Measurements from ENCODE around the gene TAF10.

TAF10 gene

DNA sequence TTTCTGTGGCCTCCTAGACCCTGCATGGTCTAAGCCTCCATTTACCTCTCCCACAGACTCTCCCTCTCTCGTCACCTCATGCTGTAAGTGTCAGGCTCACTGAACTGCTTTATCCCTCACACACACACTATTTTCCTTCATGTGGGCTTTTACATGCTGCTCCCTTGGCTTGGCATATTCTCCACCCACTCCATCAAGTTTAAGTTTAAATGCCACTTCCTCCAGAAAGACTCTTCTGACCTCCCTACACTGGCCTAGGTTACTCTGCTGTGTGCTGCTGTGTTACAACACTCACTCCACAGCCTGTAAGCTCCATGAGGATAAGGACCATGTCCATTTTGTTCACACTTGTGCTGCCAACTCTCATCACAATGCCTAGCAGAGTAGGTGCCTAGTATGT lies 41.1 kb upstream of the TAF10 start:
- Histone ChIP-seq H3K27ac (ENCODE audit: low read depth, low read length, severe bottlenecking) (no peak overlapping the region), H3K4me1 (ENCODE audit: control insufficient read depth, insufficient read depth, low read length, poor library complexity, severe bottlenecking) (peaks cover 25% of the 10 kb centered on the region), H3K4me3 (ENCODE audit: extremely low read depth, insufficient read depth, low read length, poor library complexity, severe bottlenecking) (no peak overlapping the region), H3K36me3 (ENCODE audit: control insufficient read depth, insufficient read depth, low read length) (peaks cover 25% of the 10 kb centered on the region), H3K9me3 (ENCODE audit: control insufficient read depth, low read length) (no peaks in the 10 kb centered on the region)
- WGBS, 2 experiments (ENCODE audit: insufficient coverage in 2 of 2) = 100% methylated on average over 1 of the region's 1 CpG

GRCh38 chr11:6652182-6652581 lies 40.2 kb upstream of the TAF10 start:
- H3K4me3 ChIP-seq (ENCODE audit: extremely low read depth, insufficient read depth, low read length, poor library complexity, severe bottlenecking) = no peak overlapping the region
- H3K9me3 ChIP-seq (ENCODE audit: control insufficient read depth, low read length) = no peaks in the 10 kb centered on the region
- no peak overlapping the region for H3K27ac ChIP-seq (ENCODE audit: low read depth, low read length, severe bottlenecking)
- H3K4me1 ChIP-seq (ENCODE audit: control insufficient read depth, insufficient read depth, low read length, poor library complexity, severe bottlenecking) = peaks cover 30% of the 10 kb centered on the region
- 69 to 86% methylated on average over 2 to 3 of the region's 3 CpGs for WGBS, 2 experiments (ENCODE audit: insufficient coverage in 2 of 2)
- peaks cover 25% of the 10 kb centered on the region for H3K36me3 ChIP-seq (ENCODE audit: control insufficient read depth, insufficient read depth, low read length)

- H3K27ac ChIP-seq (ENCODE audit: low read depth, low read length, severe bottlenecking) = no peak overlapping the region
- no peak overlapping the region for H3K4me3 ChIP-seq (ENCODE audit: extremely low read depth, insufficient read depth, low read length, poor library complexity, severe bottlenecking)
- 82 to 84% methylated on average over 6 of the region's 6 CpGs for WGBS, 2 experiments (ENCODE audit: insufficient coverage in 2 of 2)
- H3K4me1 ChIP-seq (ENCODE audit: control insufficient read depth, insufficient read depth, low read length, poor library complexity, severe bottlenecking) = peaks cover 27% of the 10 kb centered on the region
- H3K9me3 ChIP-seq (ENCODE audit: control insufficient read depth, low read length) = no peaks in the 10 kb centered on the region
- peaks cover 25% of the 10 kb centered on the region for H3K36me3 ChIP-seq (ENCODE audit: control insufficient read depth, insufficient read depth, low read length)
Measured at GRCh38 chr11:6650980-6651379, 39.0 kb upstream of the TAF10 start.

- Histone ChIP-seq H3K4me3 (ENCODE audit: extremely low read depth, insufficient read depth, low read length, poor library complexity, severe bottlenecking) (no peak overlapping the region), H3K4me1 (ENCODE audit: control insufficient read depth, insufficient read depth, low read length, poor library complexity, severe bottlenecking) (peaks cover 27% of the 10 kb centered on the region), H3K9me3 (ENCODE audit: control insufficient read depth, low read length) (no peaks in the 10 kb centered on the region), H3K36me3 (ENCODE audit: control insufficient read depth, insufficient read depth, low read length) (peaks cover 30% of the 10 kb centered on the region), H3K27ac (ENCODE audit: low read depth, low read length, severe bottlenecking) (no peak overlapping the region)
Measured at GRCh38 chr11:6650104-6650503, 38.1 kb upstream of the TAF10 start.

DNA sequence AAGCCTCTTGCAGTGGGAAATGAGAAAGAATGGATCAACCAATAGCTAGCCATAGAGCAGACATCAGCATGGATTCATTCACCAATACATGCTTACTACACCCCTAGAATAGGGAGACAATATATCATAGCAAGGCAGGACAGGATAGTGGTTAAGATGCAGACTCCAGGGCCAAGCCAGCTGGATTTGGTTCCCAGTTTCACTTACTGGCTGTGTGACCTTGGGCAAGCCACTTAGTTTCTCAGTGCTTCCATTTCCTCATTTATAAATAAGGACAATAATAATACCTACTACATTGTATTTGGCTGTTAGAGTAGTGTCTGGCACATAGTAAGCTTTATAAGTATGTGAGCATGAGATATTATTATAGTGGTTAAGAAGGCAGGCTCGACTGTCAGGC lies 36.5 kb upstream of the TAF10 start:
- H3K36me3 ChIP-seq (ENCODE audit: control insufficient read depth, insufficient read depth, low read length) = peaks cover 41% of the 10 kb centered on the region
- peaks cover 25% of the 10 kb centered on the region for H3K4me1 ChIP-seq (ENCODE audit: control insufficient read depth, insufficient read depth, low read length, poor library complexity, severe bottlenecking)
- WGBS, 2 experiments (ENCODE audit: insufficient coverage in 2 of 2) = 80% methylated on average over 1 of the region's 1 CpG
- no peaks in the 10 kb centered on the region for H3K9me3 ChIP-seq (ENCODE audit: control insufficient read depth, low read length)
- H3K4me3 ChIP-seq (ENCODE audit: extremely low read depth, insufficient read depth, low read length, poor library complexity, severe bottlenecking) = no peak overlapping the region
- no peak overlapping the region for H3K27ac ChIP-seq (ENCODE audit: low read depth, low read length, severe bottlenecking)

DNA sequence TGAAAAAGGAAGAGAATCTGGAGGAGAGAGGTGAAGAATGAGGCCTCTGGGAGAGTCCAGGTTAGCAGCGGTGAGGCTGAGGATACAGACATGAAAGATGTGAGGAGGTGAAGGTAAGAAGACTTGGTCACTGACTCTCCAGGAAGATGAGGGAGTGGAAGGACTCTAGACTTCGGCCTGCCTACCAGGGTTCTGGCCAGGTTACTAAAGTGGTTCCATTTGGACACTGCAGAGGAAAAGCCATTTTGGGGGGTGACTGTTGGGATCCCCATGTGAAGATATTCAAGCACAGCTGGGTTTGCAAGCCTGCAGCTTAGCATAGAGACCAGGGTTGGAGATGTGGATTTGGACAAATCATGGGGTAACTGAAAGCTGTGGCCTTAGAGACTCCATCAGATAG lies 35.8 kb upstream of the TAF10 start:
- no peaks in the 10 kb centered on the region for H3K9me3 ChIP-seq (ENCODE audit: control insufficient read depth, low read length)
- H3K27ac ChIP-seq (ENCODE audit: low read depth, low read length, severe bottlenecking) = no peak overlapping the region
- WGBS, 2 experiments (ENCODE audit: insufficient coverage in 2 of 2) = 90 to 100% methylated on average over 2 of the region's 2 CpGs
- H3K4me3 ChIP-seq (ENCODE audit: extremely low read depth, insufficient read depth, low read length, poor library complexity, severe bottlenecking) = no peak overlapping the region
- peaks cover 31% of the 10 kb centered on the region for H3K4me1 ChIP-seq (ENCODE audit: control insufficient read depth, insufficient read depth, low read length, poor library complexity, severe bottlenecking)
- H3K36me3 ChIP-seq (ENCODE audit: control insufficient read depth, insufficient read depth, low read length) = peaks cover 37% of the 10 kb centered on the region

DNA sequence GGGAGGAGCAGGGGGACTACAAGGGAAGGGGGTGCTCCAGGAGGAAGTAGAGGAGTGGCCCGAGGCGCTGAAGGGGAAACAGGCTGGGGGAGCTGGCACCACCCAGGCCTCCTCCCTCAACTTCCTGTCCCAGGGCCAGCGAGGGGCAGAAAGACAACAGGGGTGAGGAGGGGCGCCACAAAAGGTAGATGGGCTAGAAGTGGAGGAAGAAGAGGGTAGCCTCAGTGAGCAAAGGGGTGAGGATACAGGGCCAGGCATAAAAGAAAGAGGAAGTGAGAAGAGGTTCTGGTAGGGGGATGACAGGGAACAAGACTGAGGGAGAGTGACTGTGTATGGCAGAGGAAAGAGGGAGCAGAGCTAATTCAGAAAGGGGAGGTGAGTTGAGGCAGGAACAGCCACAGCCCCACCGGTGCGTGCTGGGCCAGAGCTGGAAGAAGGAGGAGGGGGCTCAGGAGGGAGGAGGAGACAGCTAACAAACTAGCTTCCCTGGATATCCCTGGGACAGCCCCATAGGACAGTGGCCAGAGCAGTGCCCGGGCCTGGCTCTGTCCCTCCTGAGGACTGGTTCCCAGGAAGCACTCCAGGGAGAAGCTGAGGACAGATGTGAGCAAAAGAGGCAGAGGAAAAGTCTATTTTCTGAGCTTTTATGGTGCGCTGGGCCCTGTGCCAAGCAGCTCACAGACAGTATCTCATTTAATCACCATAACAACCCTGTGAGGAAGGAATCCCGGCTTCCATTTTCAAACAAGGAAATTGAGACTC lies 35.1 kb upstream of the TAF10 start:
- WGBS, 2 experiments (ENCODE audit: insufficient coverage in 2 of 2) = 71 to 72% methylated on average over 7 to 8 of the region's 9 CpGs
- Histone ChIP-seq H3K4me3 (ENCODE audit: extremely low read depth, insufficient read depth, low read length, poor library complexity, severe bottlenecking) (no peak overlapping the region), H3K27ac (ENCODE audit: low read depth, low read length, severe bottlenecking) (peak overlapping the region; percentile 20), H3K36me3 (ENCODE audit: control insufficient read depth, insufficient read depth, low read length) (peaks cover 34% of the 10 kb centered on the region), H3K4me1 (ENCODE audit: control insufficient read depth, insufficient read depth, low read length, poor library complexity, severe bottlenecking) (peaks cover 29% of the 10 kb centered on the region), H3K9me3 (ENCODE audit: control insufficient read depth, low read length) (no peaks in the 10 kb centered on the region)

- H3K27ac ChIP-seq (ENCODE audit: low read depth, low read length, severe bottlenecking) = peak overlapping the region; percentile 20
- no peaks in the 10 kb centered on the region for H3K9me3 ChIP-seq (ENCODE audit: control insufficient read depth, low read length)
- peaks cover 24% of the 10 kb centered on the region for H3K4me1 ChIP-seq (ENCODE audit: control insufficient read depth, insufficient read depth, low read length, poor library complexity, severe bottlenecking)
- H3K36me3 ChIP-seq (ENCODE audit: control insufficient read depth, insufficient read depth, low read length) = peaks cover 39% of the 10 kb centered on the region
- H3K4me3 ChIP-seq (ENCODE audit: extremely low read depth, insufficient read depth, low read length, poor library complexity, severe bottlenecking) = no peak overlapping the region
- no CpG with 5 or more reads among the region's 3 CpGs for WGBS, 2 experiments (ENCODE audit: insufficient coverage in 2 of 2)
Measured at GRCh38 chr11:6646576-6646917, 34.5 kb upstream of the TAF10 start.

DNA sequence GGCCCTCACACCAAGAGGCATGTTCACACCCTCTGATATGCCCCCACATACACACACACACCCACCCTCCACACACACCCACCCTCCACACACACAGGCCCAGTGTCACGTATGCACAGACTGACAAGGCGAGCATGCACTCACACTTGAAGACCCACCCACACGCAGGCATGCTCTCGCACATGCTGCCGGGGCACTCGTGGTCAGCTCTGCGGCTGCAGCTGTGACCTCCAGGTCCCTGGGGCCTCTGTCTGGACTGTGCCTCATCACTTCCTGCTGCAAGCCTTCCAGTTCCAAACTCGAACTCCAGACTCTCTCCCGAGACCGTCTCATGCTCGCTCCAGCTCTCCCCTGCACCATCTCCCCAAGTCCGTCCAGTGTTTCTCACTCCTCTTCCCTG lies 34.1 kb upstream of the TAF10 start:
- Histone ChIP-seq H3K9me3 (ENCODE audit: control insufficient read depth, low read length) (no peaks in the 10 kb centered on the region), H3K27ac (ENCODE audit: low read depth, low read length, severe bottlenecking) (no peak overlapping the region), H3K4me1 (ENCODE audit: control insufficient read depth, insufficient read depth, low read length, poor library complexity, severe bottlenecking) (peaks cover 21% of the 10 kb centered on the region), H3K36me3 (ENCODE audit: control insufficient read depth, insufficient read depth, low read length) (peaks cover 42% of the 10 kb centered on the region), H3K4me3 (ENCODE audit: extremely low read depth, insufficient read depth, low read length, poor library complexity, severe bottlenecking) (no peak overlapping the region)
- WGBS, 2 experiments (ENCODE audit: insufficient coverage in 2 of 2) = 95 to 98% methylated on average over 12 of the region's 12 CpGs

DNA sequence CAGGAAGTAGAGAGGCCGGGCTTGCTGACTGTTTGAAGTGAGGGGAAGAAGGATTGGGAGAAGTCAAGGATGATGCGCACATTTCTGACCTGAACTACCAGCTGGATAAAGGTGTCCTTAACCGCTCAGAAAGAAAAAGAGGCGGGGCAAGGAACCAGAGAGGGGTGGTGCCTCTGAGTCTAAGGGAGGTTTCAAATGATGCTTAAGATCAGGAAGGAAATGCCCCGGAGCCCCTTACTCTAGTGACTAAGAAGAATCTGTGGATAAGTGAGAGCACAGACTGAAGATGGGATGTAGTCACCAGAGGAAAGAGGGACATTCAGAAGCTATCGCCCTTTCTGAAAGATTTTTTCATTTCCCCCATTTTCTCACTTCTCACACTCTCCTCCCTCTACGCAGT lies 30.9 kb upstream of the TAF10 start:
- Histone ChIP-seq H3K4me3 (ENCODE audit: extremely low read depth, insufficient read depth, low read length, poor library complexity, severe bottlenecking) (no peak overlapping the region), H3K9me3 (ENCODE audit: control insufficient read depth, low read length) (no peaks in the 10 kb centered on the region), H3K36me3 (ENCODE audit: control insufficient read depth, insufficient read depth, low read length) (peaks cover 57% of the 10 kb centered on the region), H3K27ac (ENCODE audit: low read depth, low read length, severe bottlenecking) (no peak overlapping the region), H3K4me1 (ENCODE audit: control insufficient read depth, insufficient read depth, low read length, poor library complexity, severe bottlenecking) (peaks cover 22% of the 10 kb centered on the region)
- 87 to 93% methylated on average over 6 to 7 of the region's 7 CpGs for WGBS, 2 experiments (ENCODE audit: insufficient coverage in 2 of 2)

- H3K27ac ChIP-seq (ENCODE audit: low read depth, low read length, severe bottlenecking) = no peak overlapping the region
- no peak overlapping the region for H3K4me3 ChIP-seq (ENCODE audit: extremely low read depth, insufficient read depth, low read length, poor library complexity, severe bottlenecking)
- H3K9me3 ChIP-seq (ENCODE audit: control insufficient read depth, low read length) = no peaks in the 10 kb centered on the region
- peaks cover 67% of the 10 kb centered on the region for H3K36me3 ChIP-seq (ENCODE audit: control insufficient read depth, insufficient read depth, low read length)
- H3K4me1 ChIP-seq (ENCODE audit: control insufficient read depth, insufficient read depth, low read length, poor library complexity, severe bottlenecking) = peaks cover 21% of the 10 kb centered on the region
- 95 to 98% methylated on average over 26 of the region's 26 CpGs for WGBS, 2 experiments (ENCODE audit: insufficient coverage in 2 of 2)
Measured at GRCh38 chr11:6640985-6641701, 29.1 kb upstream of the TAF10 start.

All from mesodermal cell (in vitro differentiated cells).